Tibial nerve (tissue), 4 donors: ENCODE data around the gene NIM1K. TPM values are rescaled to one million over a fixed set of nuclear protein-coding genes. Genes with fewer than 3 reads are reported as not detected.
"Not testable (repeated sequence)": the region's sequence is repeated elsewhere in the genome, so short reads cannot be mapped to it uniquely, and the experiment has no call there.

Experiments
- DNase-seq, 2 donors: peaks; one replicate each; pipeline ENCODE4 v3.0.0-alpha.2; 2019; ENCODE audit warnings: low spot score in 2 of 2
- H3K27ac ChIP-seq, 4 donors: fragments of 200-600 bp; sonication (generic) in 3 of 4; one replicate each; pipeline ENCODE4 v1.5.1; 2017 to 2019; ENCODE audit warnings: mild to moderate bottlenecking in 1 of 4
- H3K27me3 ChIP-seq, 2 donors: fragments of 200-600 bp; sonication (generic) in 1 of 2; one replicate each; pipeline versions ENCODE4 v1.5.1 to v1.6.0; 2017 to 2019
- H3K36me3 ChIP-seq, 3 donors: fragments of 200-600 bp; sonication (generic); one replicate each; pipeline ENCODE4 v1.5.1; 2018 to 2019
- H3K4me1 ChIP-seq, 4 donors: fragments of 200-600 bp; sonication (generic) in 3 of 4; one replicate each; pipeline ENCODE4 v1.5.1; 2017 to 2019
- H3K4me3 ChIP-seq, 4 donors: fragments of 200-600 bp; sonication (generic) in 3 of 4; one replicate each; pipeline ENCODE4 v1.5.1; 2017 to 2019; ENCODE audit warnings: mild to moderate bottlenecking in 1 of 4, moderate library complexity in 1 of 4
- H3K9me3 ChIP-seq, 4 donors: fragments of 200-600 bp; sonication (generic) in 3 of 4; one replicate each; pipeline ENCODE4 v1.5.1; 2017 to 2019
- EP300 ChIP-seq, 2 donors: sonication (generic); formaldehyde crosslinking; IDR thresholded peaks; one replicate each; pipeline ENCODE4 v1.6.1; 2017; ENCODE audit warnings: antibody characterized with exemption in 2 of 2, mild to moderate bottlenecking in 1 of 2
- POLR2A ChIP-seq, 2 donors: fragments of 450-650 bp; IDR thresholded peaks; one replicate each; pipeline ENCODE4 v1.6.1; 2017; ENCODE audit warnings: antibody characterized with exemption in 2 of 2, mild to moderate bottlenecking in 2 of 2, moderate library complexity in 2 of 2
- WGBS, 2 donors: methylation state at CpG; one replicate each; pipeline ENCODE4 v1.1.5; 2018; 5-methylcytosine and 5-hydroxymethylcytosine counted together
- small RNA-seq: library from RNA; depleted of rRNA; stranded (forward); fragments of <200 nt; gene quantifications from one replicate; pipeline ENCODE3, GENCODE V24; 2016
- total RNA-seq, 4 donors: library from RNA; depleted of rRNA; stranded (reverse); fragments of >200 nt; gene quantifications; one replicate each; pipeline ENCODE4 v1.1.0, GENCODE V29; 2016
- TF ChIP-seq, protein P1 (sequence below), 5 experiments: fragments of 200-600 bp in 3 of 5; fragments of 450-650 bp in 2 of 5; sonication (generic) in 3 of 5; IDR thresholded peaks; one replicate each; pipeline ENCODE4 v1.5.1; 2016 to 2019; ENCODE audit warnings: antibody characterized with exemption in 5 of 5, mild to moderate bottlenecking in 3 of 5, moderate library complexity in 2 of 5

Gene NIM1K
- total RNA-seq, 4 donors from 2014 or later = 2.0 to 4.8 (median 3.6) TPM

DNA sequence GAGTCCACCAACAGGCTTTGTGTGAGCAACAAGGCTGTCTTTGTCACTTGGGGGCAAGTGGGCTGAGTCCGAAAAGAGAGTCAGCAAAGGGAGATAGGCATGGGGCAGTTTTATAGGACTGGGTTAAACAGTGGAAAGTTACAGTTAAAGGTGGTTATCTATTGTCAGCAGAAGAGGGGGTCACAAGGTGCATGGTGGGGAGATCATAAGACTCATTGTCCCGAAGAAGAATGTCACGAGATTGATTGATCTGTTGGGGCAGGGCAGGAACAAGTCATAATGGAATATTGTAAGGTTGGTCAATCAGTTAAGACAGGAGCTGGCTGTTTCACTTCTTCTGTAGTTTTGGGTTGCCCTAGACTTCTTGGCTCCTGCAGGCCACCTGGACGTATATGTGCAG, 128.8 kb downstream of the NIM1K start:
- H3K36me3 ChIP-seq = no peaks in the 10 kb centered on the region
- TF ChIP-seq, protein P1, sequence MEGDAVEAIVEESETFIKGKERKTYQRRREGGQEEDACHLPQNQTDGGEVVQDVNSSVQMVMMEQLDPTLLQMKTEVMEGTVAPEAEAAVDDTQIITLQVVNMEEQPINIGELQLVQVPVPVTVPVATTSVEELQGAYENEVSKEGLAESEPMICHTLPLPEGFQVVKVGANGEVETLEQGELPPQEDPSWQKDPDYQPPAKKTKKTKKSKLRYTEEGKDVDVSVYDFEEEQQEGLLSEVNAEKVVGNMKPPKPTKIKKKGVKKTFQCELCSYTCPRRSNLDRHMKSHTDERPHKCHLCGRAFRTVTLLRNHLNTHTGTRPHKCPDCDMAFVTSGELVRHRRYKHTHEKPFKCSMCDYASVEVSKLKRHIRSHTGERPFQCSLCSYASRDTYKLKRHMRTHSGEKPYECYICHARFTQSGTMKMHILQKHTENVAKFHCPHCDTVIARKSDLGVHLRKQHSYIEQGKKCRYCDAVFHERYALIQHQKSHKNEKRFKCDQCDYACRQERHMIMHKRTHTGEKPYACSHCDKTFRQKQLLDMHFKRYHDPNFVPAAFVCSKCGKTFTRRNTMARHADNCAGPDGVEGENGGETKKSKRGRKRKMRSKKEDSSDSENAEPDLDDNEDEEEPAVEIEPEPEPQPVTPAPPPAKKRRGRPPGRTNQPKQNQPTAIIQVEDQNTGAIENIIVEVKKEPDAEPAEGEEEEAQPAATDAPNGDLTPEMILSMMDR (IDR thresholded peaks at IDR 0.05) = no peak
- TF ChIP-seq POLR2A (IDR thresholded peaks at IDR 0.05) (no peak), EP300 (IDR thresholded peaks at IDR 0.05) (no peak)
- H3K4me1 ChIP-seq = no peaks in the 10 kb centered on the region
- no peaks in the 10 kb centered on the region for H3K27me3 ChIP-seq
- H3K27ac ChIP-seq = no peak overlapping the region
- H3K4me3 ChIP-seq = no peak overlapping the region
- DNase-seq = no peak
- no peaks in the 10 kb centered on the region for H3K9me3 ChIP-seq
- 60 to 84% methylated on average over 4 of the region's 4 CpGs for WGBS, 2 donors

DNA sequence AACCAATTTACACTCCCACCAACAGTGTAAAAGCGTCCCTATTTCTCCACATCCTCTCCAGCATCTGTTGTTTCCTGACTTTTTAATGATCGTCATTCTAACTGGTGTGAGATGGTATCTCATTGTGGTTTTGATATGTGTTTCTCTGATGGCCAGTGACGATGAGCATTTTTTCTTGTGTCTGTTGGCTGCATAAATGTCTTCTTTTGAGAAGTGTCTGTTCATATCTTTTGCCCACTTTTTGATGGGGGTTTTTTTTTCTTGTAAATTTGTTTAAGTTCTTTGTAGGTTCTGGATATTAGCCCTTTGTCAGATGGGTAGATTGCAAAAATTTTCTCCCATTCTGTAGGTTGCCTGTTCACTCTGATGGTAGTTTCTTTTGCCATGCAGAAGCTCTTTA, 131.5 kb downstream of the NIM1K start:
- not testable (repeated sequence) for H3K27ac ChIP-seq, H3K4me1 ChIP-seq, H3K9me3 ChIP-seq, H3K4me3 ChIP-seq, DNase-seq, H3K27me3 ChIP-seq, H3K36me3 ChIP-seq
- WGBS, 2 donors = 69 to 92% methylated on average over 3 of the region's 3 CpGs

DNA sequence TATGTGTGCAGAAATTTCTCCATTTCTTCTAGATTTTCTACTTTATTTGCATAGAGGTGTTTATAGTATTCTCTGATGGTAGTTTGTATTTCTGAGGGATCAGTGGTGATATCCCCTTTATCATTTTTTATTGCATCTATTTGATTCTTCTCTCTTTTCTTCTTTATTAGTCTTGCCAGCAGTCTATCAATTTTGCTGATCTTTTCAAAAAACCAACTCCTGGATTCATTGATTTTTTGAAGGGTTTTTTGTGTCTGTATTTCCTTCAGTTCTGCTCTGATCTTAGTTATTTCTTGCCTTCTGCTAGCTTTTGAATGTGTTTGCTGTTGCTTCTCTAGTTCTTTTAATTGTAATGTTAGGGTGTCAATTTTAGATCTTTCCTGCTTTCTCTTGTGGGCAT, 133.6 kb downstream of the NIM1K start:
- not testable (repeated sequence) for H3K27me3 ChIP-seq, H3K9me3 ChIP-seq, DNase-seq, H3K36me3 ChIP-seq, H3K4me1 ChIP-seq, H3K27ac ChIP-seq, H3K4me3 ChIP-seq

Small RNAs within 50 kb of the gene (small RNA-seq; reads per million reads assigned to genes)
- not detected for gene AC106800.4

Other genes starting within 250 kb of the NIM1K start
- gene ANXA2R, start 151.9 kb upstream of the NIM1K start, total RNA-seq = 1 to 10 TPM; 5.4 to 9.0 (median 8.1) TPM
- 10 to 100 TPM; 31.6 to 43.5 (median 33.3) TPM for gene ZNF131, start 71.3 kb upstream of the NIM1K start, total RNA-seq
- 10 to 100 TPM; 18.9 to 33.2 (median 20.1) TPM for gene HMGCS1, start 121.2 kb downstream of the NIM1K start, total RNA-seq
- 10 to 100 TPM in 1 of 4 donors, 1 to 10 TPM in 3; 2.7 to 15.1 (median 7.2) TPM for gene CCL28, start 220.2 kb downstream of the NIM1K start, total RNA-seq